ENCODE measurements around the gene FNTB.

FNTB gene

GRCh38 chr14:64986648-64987437, at the start of gene FNTB:
FNTB (plus strand) TSS chr14:64986895; CDS start chr14:64986954, 59 bp downstream.
- Histone ChIP-seq H3K9me3 (ENCODE audit: insufficient read depth, low read length, severe bottlenecking) (no peaks in the 10 kb centered on the region), H3K4me2 (ENCODE audit: insufficient read depth, low read length) (peak within 1 kb of the TSS; percentile 90), H3K27me3 (ENCODE audit: insufficient read depth, low read length, poor library complexity) (no peaks in the 10 kb centered on the region), H2AFZ (ENCODE audit: low read depth, low read length) (peak within 1 kb of the TSS; percentile 97), H4K20me1 (ENCODE audit: insufficient read depth, low read length) (no peaks in the 10 kb centered on the region), H3K9ac (ENCODE audit: low read depth, low read length) (peak within 1 kb of the TSS; percentile 71), H3K4me3 (ENCODE audit: low read depth in 1 of 2, low read length in 2 of 2) (peak within 1 kb of the TSS; percentile 67 to 91), H3K36me3 (ENCODE audit: insufficient read depth, low read length) (no peaks in the 10 kb centered on the region; the same call in 1 of the 2 replicates), H3K79me2 (ENCODE audit: insufficient read depth, low read length) (peaks cover 25% of the 10 kb centered on the region), H3K27ac (ENCODE audit: low read length) (peak within 1 kb of the TSS; percentile 92), H3K4me1 (ENCODE audit: insufficient read depth, low read length) (peaks cover 48% of the 10 kb centered on the region)
- ATAC-seq (ENCODE audit: insufficient read depth, low read depth), result peak; percentile 96
- DNase-seq, result peak; percentile 92
- TF ChIP-seq CTCF (IDR thresholded peaks at IDR 0.05; ENCODE audit: borderline replicate concordance, extremely low read depth, low read length, poor library complexity, severe bottlenecking) (peak; percentile 93), EZH2 (IDR thresholded peaks at IDR 0.05; ENCODE audit: borderline replicate concordance, low read depth, low read length, severe bottlenecking) (no peak)

GRCh38 chr14:64937171-64937820, 49.4 kb upstream of the FNTB start:
- Histone ChIP-seq H3K4me1 (ENCODE audit: insufficient read depth, low read length) (no peaks in the 10 kb centered on the region), H3K27ac (ENCODE audit: low read length) (no peak overlapping the region), H3K4me2 (ENCODE audit: insufficient read depth, low read length) (no peak overlapping the region), H3K4me3 (ENCODE audit: low read depth in 1 of 2, low read length in 2 of 2) (no peak overlapping the region), H3K79me2 (ENCODE audit: insufficient read depth, low read length) (peaks cover 5% of the 10 kb centered on the region; the same call in 1 of the 2 replicates), H2AFZ (ENCODE audit: low read depth, low read length) (no peak overlapping the region), H4K20me1 (ENCODE audit: insufficient read depth, low read length) (peaks cover 9% of the 10 kb centered on the region), H3K9me3 (ENCODE audit: insufficient read depth, low read length, severe bottlenecking) (no peaks in the 10 kb centered on the region), H3K27me3 (ENCODE audit: insufficient read depth, low read length, poor library complexity) (no peaks in the 10 kb centered on the region), H3K36me3 (ENCODE audit: insufficient read depth, low read length) (peaks cover 76% of the 10 kb centered on the region), H3K9ac (ENCODE audit: low read depth, low read length) (no peak overlapping the region)
- TF ChIP-seq EZH2 (IDR thresholded peaks at IDR 0.05; ENCODE audit: borderline replicate concordance, low read depth, low read length, severe bottlenecking) (no peak), CTCF (IDR thresholded peaks at IDR 0.05; ENCODE audit: borderline replicate concordance, extremely low read depth, low read length, poor library complexity, severe bottlenecking) (no peak)
- DNase-seq (no peak), ATAC-seq (ENCODE audit: insufficient read depth, low read depth) (no peak)

GRCh38 chr14:64937821-64938193, 48.9 kb upstream of the FNTB start:
- peaks cover 9% of the 10 kb centered on the region for H4K20me1 ChIP-seq (ENCODE audit: insufficient read depth, low read length)
- H3K36me3 ChIP-seq (ENCODE audit: insufficient read depth, low read length), result peaks cover 76% of the 10 kb centered on the region
- H3K27me3 ChIP-seq (ENCODE audit: insufficient read depth, low read length, poor library complexity), result no peaks in the 10 kb centered on the region
- H3K9me3 ChIP-seq (ENCODE audit: insufficient read depth, low read length, severe bottlenecking), result no peaks in the 10 kb centered on the region
- no peak overlapping the region for H3K4me3 ChIP-seq (ENCODE audit: low read depth in 1 of 2, low read length in 2 of 2)
- no peak overlapping the region for H3K4me2 ChIP-seq (ENCODE audit: insufficient read depth, low read length)
- H3K27ac ChIP-seq (ENCODE audit: low read length), result no peak overlapping the region
- DNase-seq, result no peak
- ATAC-seq (ENCODE audit: insufficient read depth, low read depth), result no peak
- no peaks in the 10 kb centered on the region for H3K4me1 ChIP-seq (ENCODE audit: insufficient read depth, low read length)
- no peak overlapping the region for H2AFZ ChIP-seq (ENCODE audit: low read depth, low read length)
- no peak overlapping the region for H3K9ac ChIP-seq (ENCODE audit: low read depth, low read length)
- TF ChIP-seq EZH2 (IDR thresholded peaks at IDR 0.05; ENCODE audit: borderline replicate concordance, low read depth, low read length, severe bottlenecking) (no peak), CTCF (IDR thresholded peaks at IDR 0.05; ENCODE audit: borderline replicate concordance, extremely low read depth, low read length, poor library complexity, severe bottlenecking) (peak; percentile 31)
- H3K79me2 ChIP-seq (ENCODE audit: insufficient read depth, low read length), result peaks cover 5% of the 10 kb centered on the region; the same call in 1 of the 2 replicates

Data from DND-41 (cell line).